HTR-8/SVneo (cell line): ENCODE measurements around the gene EHD4.

ENCODE experiments used
- DNase-seq: peaks from one replicate; pipeline ENCODE4 v3.0.0; 2011; ENCODE audit warnings: low spot score, mixed read lengths; ENCODE audit not compliant: insufficient read length
- FAIRE-seq: peaks from 2 replicates; lab custom pipeline; 2011; peaks lifted over from hg19 to GRCh38; lab: Jason Lieb, UNC

Gene EHD4

DNA sequence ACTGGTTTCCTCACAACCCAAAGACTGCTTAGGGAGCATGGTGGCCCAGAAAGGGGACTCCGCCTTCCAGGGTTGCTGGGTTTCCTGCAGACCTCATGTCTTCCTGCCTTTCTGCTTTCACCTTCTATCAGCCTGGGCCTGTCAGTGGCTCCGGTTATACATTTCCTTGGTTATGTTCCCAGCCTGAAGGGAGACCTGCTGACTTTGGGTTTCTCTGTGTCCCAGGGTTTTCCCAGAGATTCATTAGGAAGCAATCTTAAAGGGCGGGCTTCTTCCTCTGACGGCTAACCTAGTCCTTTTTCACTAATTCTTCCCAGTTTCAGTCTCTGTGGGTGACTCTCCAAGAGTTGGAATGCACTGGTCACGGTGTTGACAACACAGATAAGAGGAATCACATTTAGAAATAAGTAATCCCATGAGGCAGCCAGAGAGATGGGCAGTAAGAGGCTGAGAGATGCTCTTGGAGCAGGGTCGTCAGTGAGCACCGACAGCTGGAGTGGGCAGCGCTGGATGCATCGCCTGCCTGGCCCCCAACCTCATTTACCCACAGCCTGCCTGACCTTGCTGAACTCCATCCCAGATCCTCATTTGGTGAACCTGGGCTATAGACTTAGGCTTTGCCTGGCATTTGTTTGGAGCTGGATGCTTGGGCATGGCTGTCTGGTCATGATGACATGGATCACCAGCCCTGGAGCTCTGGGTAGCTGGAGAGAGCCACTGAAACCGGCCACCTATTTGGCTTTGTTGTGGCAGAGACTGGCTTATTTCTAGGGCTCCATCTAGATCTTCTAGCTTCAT lies 10.0 kb upstream of the EHD4 start:
- no peak for FAIRE-seq
- DNase-seq: no peak

GRCh38 chr15:41981371-41982132 lies 9.2 kb upstream of the EHD4 start:
- no peak for FAIRE-seq
- no peak for DNase-seq

GRCh38 chr15:41980654-41981323 lies 8.4 kb upstream of the EHD4 start:
- FAIRE-seq (no peak), DNase-seq (no peak)

- no peak for DNase-seq
Measured at GRCh38 chr15:41979493-41980266, 7.3 kb upstream of the EHD4 start.

DNA sequence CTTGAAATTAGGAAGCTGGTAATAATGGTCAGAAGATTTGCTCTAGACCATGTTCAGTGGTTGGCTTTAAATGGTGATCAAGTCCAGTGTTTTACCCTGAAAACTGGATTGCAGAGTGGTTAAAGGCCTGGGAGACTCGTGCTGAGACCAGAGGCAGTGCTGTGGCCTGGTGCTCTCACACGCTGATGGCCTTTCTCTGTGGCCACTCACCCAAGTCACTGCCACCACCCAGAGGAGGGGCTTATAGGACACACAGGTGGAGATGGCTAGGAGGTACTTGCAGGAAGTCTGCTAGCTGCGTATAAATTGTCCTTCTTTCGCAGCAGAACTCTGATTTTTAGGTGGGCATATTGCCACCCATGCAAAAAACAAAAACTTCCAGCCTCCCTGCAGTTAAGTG lies 6.2 kb upstream of the EHD4 start:
- no peak for DNase-seq
- FAIRE-seq: peak; percentile 9

More at GRCh38 chr15:41979493-41980266, 7.3 kb upstream of the EHD4 start:
- no peak for FAIRE-seq

- FAIRE-seq: no peak
Measured at GRCh38 chr15:41977757-41978383, 5.5 kb upstream of the EHD4 start.

GRCh38 chr15:41975669-41976068 lies 3.3 kb upstream of the EHD4 start:
- DNase-seq (no peak), FAIRE-seq (no peak)

More at GRCh38 chr15:41977757-41978383, 5.5 kb upstream of the EHD4 start:
- no peak for DNase-seq

DNA sequence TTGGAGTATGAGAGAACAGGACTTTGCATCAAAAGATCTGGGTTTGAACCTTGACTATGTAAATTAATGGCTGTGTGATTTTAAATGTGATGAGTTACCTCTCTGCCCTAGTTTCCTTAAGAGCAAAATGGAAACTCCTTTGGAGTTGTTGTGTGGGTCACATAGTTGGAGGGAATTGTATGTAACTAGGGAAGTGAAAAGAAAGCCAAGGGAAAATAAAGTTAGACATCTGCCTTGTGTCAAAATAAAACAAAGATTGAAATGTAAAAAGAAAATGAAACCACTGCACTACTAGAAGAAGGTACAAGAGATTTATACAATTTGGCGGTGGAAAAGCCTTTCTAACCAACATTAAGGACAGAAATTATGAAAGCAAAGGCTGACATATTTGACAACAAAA lies 1.7 kb upstream of the EHD4 start:
- FAIRE-seq (no peak), DNase-seq (no peak)

GRCh38 chr15:41971895-41972252 lies 483 bp downstream of the EHD4 start:
- FAIRE-seq: no peak
- no peak for DNase-seq

DNA sequence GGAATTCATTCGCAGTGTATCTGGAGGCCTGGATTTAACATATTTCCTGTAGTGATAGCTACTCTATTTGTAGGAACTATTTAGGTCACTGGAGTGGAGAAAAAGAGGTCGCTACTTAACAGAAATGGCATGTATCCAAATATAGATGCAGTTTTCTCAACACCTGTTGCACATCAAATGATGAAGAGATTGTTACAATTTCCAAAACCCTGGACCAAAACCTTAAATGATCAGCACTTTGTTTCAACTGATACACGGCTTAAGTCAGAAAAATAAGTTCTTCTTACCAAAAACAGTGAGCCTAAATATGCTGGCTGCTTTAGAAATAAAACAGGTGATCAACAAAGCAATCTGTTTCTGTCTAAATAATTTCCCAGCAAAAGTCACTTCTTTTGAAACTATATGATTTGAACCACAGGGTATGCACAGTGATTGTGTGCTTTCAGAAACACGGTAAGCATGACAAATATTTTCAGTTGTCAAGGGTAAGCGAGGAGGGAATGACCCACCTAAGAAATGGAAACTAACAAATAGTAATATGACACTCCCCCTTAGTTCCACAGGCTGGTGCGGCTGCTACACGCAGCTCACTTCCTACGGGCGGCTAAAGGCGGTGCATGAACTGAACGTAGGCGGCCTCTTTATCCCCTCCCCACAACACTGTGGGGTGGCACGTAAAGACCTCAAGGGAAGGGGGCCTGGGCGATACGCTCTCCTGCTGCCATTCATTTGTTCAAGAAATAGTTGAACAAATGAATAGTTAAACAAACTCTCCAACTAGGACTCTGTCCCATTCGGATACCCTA lies 1.1 kb downstream of the EHD4 start:
- FAIRE-seq (no peak), DNase-seq (peak; percentile 54)

DNA sequence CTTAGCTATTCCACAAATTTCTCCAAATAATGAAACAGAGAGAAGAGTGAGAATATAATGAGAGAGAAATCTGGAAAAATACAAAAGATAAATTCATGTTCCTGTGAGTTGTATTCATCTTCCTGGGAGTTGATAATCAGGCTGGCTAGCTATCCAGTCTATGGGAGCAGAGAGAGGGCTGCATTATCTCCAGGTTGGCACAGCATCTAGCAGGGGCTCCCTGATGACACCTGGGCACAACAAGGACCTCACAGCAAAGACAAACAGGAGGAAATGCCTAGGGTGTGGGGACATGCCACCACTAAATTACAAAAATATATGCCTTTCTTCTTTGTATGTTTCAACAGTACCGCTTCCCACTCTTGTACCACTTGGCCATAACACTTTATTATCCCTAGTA lies 1.9 kb downstream of the EHD4 start:
- FAIRE-seq (no peak), DNase-seq (no peak)

GRCh38 chr15:41969851-41970431 lies 2.4 kb downstream of the EHD4 start:
- DNase-seq: no peak
- no peak for FAIRE-seq

DNA sequence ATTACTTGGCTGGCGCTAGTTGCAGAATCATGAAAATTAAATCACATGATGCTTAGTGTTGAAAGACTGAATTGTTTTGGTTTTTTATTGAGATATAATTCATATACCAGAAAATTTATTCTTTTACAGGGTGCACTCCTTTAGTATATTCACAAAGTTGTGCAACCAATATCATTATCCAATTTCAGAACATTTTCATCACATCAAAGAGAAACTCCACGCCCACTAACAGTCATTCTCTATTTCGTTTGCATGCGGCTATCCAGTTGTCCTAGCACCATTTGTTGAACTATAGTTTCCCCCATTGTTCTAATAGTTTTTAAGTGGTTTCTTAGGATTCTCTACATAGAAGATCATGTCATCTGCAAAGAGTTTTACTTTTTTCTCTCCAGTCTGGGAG lies 3.7 kb downstream of the EHD4 start:
- DNase-seq (no peak), FAIRE-seq (no peak)

GRCh38 chr15:41967506-41968206 lies 4.7 kb downstream of the EHD4 start:
- DNase-seq: no peak

DNA sequence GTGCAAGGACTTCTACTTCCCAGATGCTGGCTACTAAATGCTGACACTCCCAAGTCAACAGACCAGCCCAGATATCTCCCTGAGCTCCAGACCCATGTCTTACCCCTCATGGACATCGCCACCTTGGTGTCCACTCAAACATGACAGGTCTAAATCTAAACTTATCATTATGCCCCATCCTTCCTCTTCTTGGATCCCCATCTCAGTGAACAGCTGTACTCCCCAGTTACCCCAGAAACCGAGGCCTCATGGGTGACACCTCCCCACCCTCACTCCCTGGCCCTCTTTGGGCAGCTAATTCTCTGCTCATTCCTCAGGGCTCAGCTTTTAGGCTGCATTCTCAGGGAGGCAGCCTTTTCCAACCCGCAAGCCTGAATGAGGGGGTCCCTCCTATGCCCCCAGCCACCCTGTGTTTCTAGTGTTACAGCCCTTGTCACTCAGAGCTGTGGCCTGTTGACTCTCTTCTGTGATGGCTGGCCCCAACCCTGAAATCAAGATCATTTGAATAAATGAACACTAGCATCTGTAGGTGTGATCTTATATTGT lies 5.4 kb downstream of the EHD4 start:
- no peak for FAIRE-seq
- no peak for DNase-seq

More at GRCh38 chr15:41967506-41968206, 4.7 kb downstream of the EHD4 start:
- no peak for FAIRE-seq

GRCh38 chr15:41966414-41966812 lies 5.9 kb downstream of the EHD4 start:
- FAIRE-seq: no peak
- DNase-seq: no peak

DNA sequence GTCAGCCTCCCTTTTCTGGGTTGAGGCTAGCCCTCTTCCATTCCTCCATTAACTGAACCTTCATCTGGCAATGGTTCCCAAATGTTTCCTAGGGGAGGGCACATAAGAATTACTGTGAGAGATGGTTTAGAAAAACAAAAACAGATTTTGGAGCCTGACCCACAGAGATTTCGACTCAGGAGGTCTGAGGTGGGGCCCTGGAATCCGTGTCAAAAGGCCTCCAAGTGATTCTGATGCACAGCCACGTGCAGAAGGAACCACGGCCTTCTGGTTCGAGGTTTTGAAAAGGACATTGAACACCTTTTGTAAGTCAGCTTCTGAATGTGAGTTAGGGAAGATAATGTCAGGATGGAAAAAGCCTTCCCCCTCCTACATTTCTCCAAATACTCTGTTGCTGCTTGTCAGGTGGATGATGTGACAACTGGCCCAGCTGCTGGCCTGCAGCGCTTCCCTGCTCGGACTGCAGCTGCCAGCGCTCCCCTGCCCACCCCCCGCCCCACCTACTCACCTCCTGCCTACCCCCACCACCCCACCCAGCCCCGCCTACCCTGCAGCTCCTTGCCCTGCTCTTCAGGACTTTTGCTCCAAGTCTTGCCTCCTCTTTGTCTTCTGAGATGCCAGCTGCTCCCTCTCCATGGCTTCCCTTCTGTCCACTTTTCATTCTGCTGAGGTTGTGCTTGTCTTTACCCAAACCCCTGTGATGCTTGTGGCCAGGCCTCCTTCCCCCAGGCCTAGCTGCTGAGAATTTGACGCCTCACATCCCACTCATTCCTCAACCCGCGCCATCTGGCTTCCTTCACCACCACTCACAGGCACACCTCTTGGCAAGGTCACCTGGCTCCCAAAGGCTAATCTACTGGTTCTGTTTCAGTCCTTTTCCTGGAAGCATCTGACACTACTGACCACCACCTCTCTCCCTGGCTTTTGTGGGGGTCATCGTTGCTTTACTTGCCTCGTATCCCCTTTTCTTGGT lies 6.6 kb downstream of the EHD4 start:
- no peak for FAIRE-seq

More for the DNA sequence above, 6.6 kb downstream of the EHD4 start:
- no peak for DNase-seq
